CD4-positive, alpha-beta memory T cell (primary cell): Measurements from ENCODE around the gene GUCA2A. TPM values are rescaled to one million over a fixed set of nuclear protein-coding genes. Genes with fewer than 3 reads are reported as not detected.

ENCODE experiments used
- CTCF ChIA-PET: fragments of 350-600 bp; sonication (Branson Sonifier 250); formaldehyde crosslinking; loops from one replicate; lab custom pipeline; 2021; ENCODE audit warnings: inconsistent platforms; ENCODE audit not compliant: partially characterized antibody; lab: Charles Lee
- POLR2A ChIA-PET: fragments of 350-600 bp; sonication (Branson Sonifier 250); formaldehyde crosslinking; loops from one replicate; lab custom pipeline; 2021; ENCODE audit not compliant: partially characterized antibody; lab: Charles Lee
- DNase-seq, 5 donors: peaks; one replicate each; pipeline versions ENCODE4 v3.0.0 to v3.0.0-alpha.2; 2020 to 2022; ENCODE audit warnings: mixed read lengths in 1 of 5
- H3K27ac ChIP-seq: one replicate; pipeline ENCODE4 v1.7.0; 2013; ENCODE audit warnings: low read depth, low read length
- H3K27me3 ChIP-seq: 2 replicates; pipeline ENCODE4 v1.7.0; 2013; ENCODE audit warnings: mild to moderate bottlenecking, low read length, moderate library complexity; ENCODE audit not compliant: insufficient read depth
- H3K36me3 ChIP-seq: 2 replicates; pipeline ENCODE4 v1.7.0; 2013; ENCODE audit warnings: mild to moderate bottlenecking, low read length, moderate library complexity; ENCODE audit not compliant: insufficient read depth
- H3K4me1 ChIP-seq: 2 replicates; pipeline ENCODE4 v1.7.0; 2013; ENCODE audit warnings: mild to moderate bottlenecking, low read length, moderate library complexity; ENCODE audit not compliant: insufficient read depth
- H3K4me3 ChIP-seq, 2 donors: one replicate each; pipeline ENCODE4 v1.7.0; 2013; ENCODE audit warnings: low read length in 2 of 2, mild to moderate bottlenecking in 1 of 2
- H3K9me3 ChIP-seq, 2 donors: one replicate each; pipeline ENCODE4 v1.7.0; 2013; ENCODE audit warnings: low read length in 2 of 2, control low read depth in 1 of 2; ENCODE audit not compliant: control insufficient read depth in 1 of 2
- H3K27ac Mint-ChIP-seq, 7 donors: one replicate each; pipeline ENCODE4 v1.8.0; 2020 to 2021; ENCODE audit warnings: mixed read lengths in 7 of 7, mild to moderate bottlenecking in 6 of 7, inconsistent platforms in 3 of 7, moderate library complexity in 3 of 7
- H3K27me3 Mint-ChIP-seq, 2 donors: one replicate each; pipeline ENCODE4 v1.8.0; 2020 to 2021; ENCODE audit warnings: mixed read lengths in 2 of 2
- H3K36me3 Mint-ChIP-seq, 2 donors: one replicate each; pipeline ENCODE4 v1.8.0; 2020 to 2021; ENCODE audit warnings: mixed read lengths in 2 of 2, inconsistent platforms in 1 of 2, mild to moderate bottlenecking in 1 of 2
- H3K4me1 Mint-ChIP-seq, 4 donors: one replicate each; pipeline ENCODE4 v1.8.0; 2020 to 2021; ENCODE audit warnings: mixed read lengths in 4 of 4, mild to moderate bottlenecking in 1 of 4
- H3K4me3 Mint-ChIP-seq, 8 donors: one replicate each; pipeline ENCODE4 v1.8.0; 2020 to 2021; ENCODE audit warnings: mixed read lengths in 8 of 8, mild to moderate bottlenecking in 7 of 8, moderate library complexity in 6 of 8, inconsistent platforms in 3 of 8
- H3K9me3 Mint-ChIP-seq, 8 donors: one replicate each; pipeline ENCODE4 v1.8.0; 2020 to 2021; ENCODE audit warnings: mixed read lengths in 8 of 8, mild to moderate bottlenecking in 5 of 8, inconsistent platforms in 3 of 8, moderate library complexity in 1 of 8
- intact Hi-C: fragments of 100-400 bp; cut with micrococcal nuclease; formaldehyde crosslinking; loops from one replicate; pipeline ENCODE4 v1.15.1; 2023
- polyA plus RNA-seq, 2 donors: library from polyadenylated mRNA; unstranded; fragments of 300-500 nt; fragmentation: Illumina TruSeq; gene quantifications; one replicate each; pipeline ENCODE4 v1.2.3, GENCODE V29; 2021
- total RNA-seq, 2 experiments: library from RNA; stranded (reverse); gene quantifications; one replicate each; pipeline ENCODE4 v1.2.3, GENCODE V29; 2021

GUCA2A gene
- total and polyA plus RNA-seq, 4 experiments from 2014 or later = not detected

DNA sequence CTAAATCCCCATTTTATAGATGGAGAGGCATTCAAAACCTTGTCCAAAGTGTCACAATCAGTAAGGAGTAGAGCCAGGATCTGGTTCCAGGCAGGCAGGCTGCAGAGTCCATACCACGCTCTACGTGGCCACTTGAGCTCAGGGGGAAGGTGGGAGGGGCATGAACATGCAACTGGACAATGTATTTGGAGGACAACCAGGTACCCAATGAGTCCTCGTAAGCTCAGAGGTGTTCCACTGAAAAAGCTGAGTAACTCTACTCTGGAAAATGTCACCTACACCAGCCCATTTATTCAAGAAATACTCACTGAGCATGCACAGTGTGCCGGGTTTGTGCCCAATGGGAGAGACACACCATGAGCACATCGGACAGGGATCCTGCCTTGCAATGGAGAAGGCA lies 22.6 kb downstream of the GUCA2A start:
- no peak for DNase-seq
- Mint-ChIP-seq H3K36me3 (no peaks in the 10 kb centered on the region), H3K27me3 (peaks cover 11 to 14% of the 10 kb centered on the region in 2 donors), H3K4me1 (peaks cover 2 to 7% (median 3%) of the 10 kb centered on the region in 4 donors), H3K9me3 (no peaks in the 10 kb centered on the region), H3K27ac (peak overlapping the region in 1 of 7 donors; percentile 80), H3K4me3 (no peak overlapping the region)
- peaks cover 7% of the 10 kb centered on the region for H3K27me3 ChIP-seq
- CTCF ChIA-PET = interaction anchor here (2.4 kb wide), 1 partner anchor 32 kb away, joined by 6 read pairs; no protein-coding TSS in a partner anchor
- H3K27ac ChIP-seq = no peak overlapping the region
- POLR2A ChIA-PET = no interaction called here
- no peak overlapping the region for H3K4me3 ChIP-seq
- H3K36me3 ChIP-seq = no peaks in the 10 kb centered on the region
- no peaks in the 10 kb centered on the region for H3K4me1 ChIP-seq
- no peaks in the 10 kb centered on the region for H3K9me3 ChIP-seq
- intact Hi-C loops = loop anchor here (10.0 kb wide), 1 partner anchor 773 kb away; no protein-coding TSS in a partner anchor

DNA sequence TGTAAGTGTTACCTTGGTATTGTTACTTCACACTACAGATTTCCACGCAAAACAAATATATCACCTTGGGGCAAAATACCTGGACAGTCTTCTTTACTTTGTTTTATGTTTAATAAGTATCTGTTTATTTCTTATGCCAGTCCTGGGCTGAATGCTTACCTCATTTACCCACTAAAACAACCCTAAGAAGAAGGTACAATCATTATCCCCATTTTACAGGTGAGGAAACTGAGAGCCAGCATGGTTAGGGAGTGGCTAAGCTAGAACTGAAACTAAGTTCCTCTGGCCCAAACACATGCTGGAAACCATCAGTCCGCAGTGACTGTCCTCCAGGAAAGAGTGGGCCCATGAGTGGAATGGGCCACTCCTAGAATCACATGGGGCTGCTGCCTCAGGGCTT lies 24.4 kb downstream of the GUCA2A start:
- no peaks in the 10 kb centered on the region for H3K9me3 Mint-ChIP-seq
- no peak for DNase-seq
- Histone ChIP-seq H3K4me1 (no peaks in the 10 kb centered on the region), H3K9me3 (no peaks in the 10 kb centered on the region), H3K36me3 (no peaks in the 10 kb centered on the region), H3K4me3 (no peak overlapping the region), H3K27me3 (peaks cover 7% of the 10 kb centered on the region), H3K27ac (no peak overlapping the region)
- H3K36me3 Mint-ChIP-seq = no peaks in the 10 kb centered on the region
- intact Hi-C loops = loop anchor here (10.0 kb wide), 1 partner anchor 775 kb away; no protein-coding TSS in a partner anchor
- CTCF ChIA-PET = no interaction called here
- POLR2A ChIA-PET = no interaction called here
- H3K4me1 Mint-ChIP-seq = peaks cover 2 to 7% (median 3%) of the 10 kb centered on the region in 4 donors
- H3K4me3 Mint-ChIP-seq = no peak overlapping the region
- no peak overlapping the region for H3K27ac Mint-ChIP-seq
- H3K27me3 Mint-ChIP-seq = peaks cover 11 to 17% of the 10 kb centered on the region in 2 donors

DNA sequence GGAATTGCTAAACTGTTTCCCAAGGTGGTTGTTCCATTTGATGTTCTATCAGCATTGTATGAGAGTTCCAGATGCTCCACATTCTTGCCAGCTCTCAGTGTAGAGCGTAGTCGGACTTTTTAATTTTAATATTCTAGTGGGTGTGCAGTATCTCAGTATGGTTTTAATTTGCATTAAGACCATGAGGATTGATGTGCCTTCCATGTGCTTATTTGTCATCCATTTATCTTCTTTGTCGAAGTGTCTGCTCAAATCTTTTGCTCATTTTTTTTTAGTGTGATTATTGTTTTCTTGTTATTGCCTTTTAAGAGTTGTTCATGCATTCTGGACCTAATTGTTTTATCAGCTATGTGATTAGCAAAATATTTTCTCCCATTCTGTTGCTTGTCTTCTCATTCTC lies 25.1 kb downstream of the GUCA2A start:
- no peak overlapping the region for H3K27ac ChIP-seq
- Mint-ChIP-seq H3K36me3 (no peaks in the 10 kb centered on the region), H3K27me3 (peaks cover 8 to 17% of the 10 kb centered on the region in 2 donors), H3K9me3 (no peaks in the 10 kb centered on the region), H3K4me3 (no peak overlapping the region), H3K4me1 (peaks cover 2 to 7% (median 3%) of the 10 kb centered on the region in 4 donors), H3K27ac (no peak overlapping the region)
- no peak overlapping the region for H3K4me3 ChIP-seq
- H3K27me3 ChIP-seq = peaks cover 7% of the 10 kb centered on the region
- H3K36me3 ChIP-seq = no peaks in the 10 kb centered on the region
- no peaks in the 10 kb centered on the region for H3K9me3 ChIP-seq
- no peak for DNase-seq
- CTCF ChIA-PET = no interaction called here
- POLR2A ChIA-PET = no interaction called here
- intact Hi-C loops = no loop called here
- H3K4me1 ChIP-seq = no peaks in the 10 kb centered on the region

- Histone ChIP-seq H3K4me1 (no peaks in the 10 kb centered on the region), H3K36me3 (no peaks in the 10 kb centered on the region), H3K9me3 (no peaks in the 10 kb centered on the region), H3K27me3 (peaks cover 7% of the 10 kb centered on the region), H3K4me3 (no peak overlapping the region), H3K27ac (no peak overlapping the region)
- DNase-seq = no peak
- H3K27me3 Mint-ChIP-seq = peaks cover 8 to 16% of the 10 kb centered on the region in 2 donors
- intact Hi-C loops = no loop called here
- H3K9me3 Mint-ChIP-seq = no peaks in the 10 kb centered on the region
- H3K4me1 Mint-ChIP-seq = peaks cover 2 to 7% (median 3%) of the 10 kb centered on the region in 4 donors
- POLR2A ChIA-PET = no interaction called here
- H3K36me3 Mint-ChIP-seq = no peaks in the 10 kb centered on the region
- H3K4me3 Mint-ChIP-seq = no peak overlapping the region
- H3K27ac Mint-ChIP-seq = no peak overlapping the region
- CTCF ChIA-PET = no interaction called here
Measured at GRCh38 chr1:42138586-42138985, 26.0 kb downstream of the GUCA2A start.

GRCh38 chr1:42137766-42138165 lies 26.8 kb downstream of the GUCA2A start:
- H3K36me3 Mint-ChIP-seq = no peaks in the 10 kb centered on the region
- H3K9me3 ChIP-seq = no peaks in the 10 kb centered on the region
- H3K36me3 ChIP-seq = no peaks in the 10 kb centered on the region
- H3K27ac ChIP-seq = no peak overlapping the region
- no peak overlapping the region for H3K4me3 Mint-ChIP-seq
- no peaks in the 10 kb centered on the region for H3K4me1 ChIP-seq
- CTCF ChIA-PET = interaction anchor here (1.0 kb wide), 1 partner anchor 36 kb away, joined by 3 read pairs; no protein-coding TSS in a partner anchor
- no peaks in the 10 kb centered on the region for H3K9me3 Mint-ChIP-seq
- H3K27me3 Mint-ChIP-seq = peaks cover 7 to 12% of the 10 kb centered on the region in 2 donors
- intact Hi-C loops = no loop called here
- no peak overlapping the region for H3K4me3 ChIP-seq
- H3K27ac Mint-ChIP-seq = no peak overlapping the region
- H3K27me3 ChIP-seq = peaks cover 7% of the 10 kb centered on the region
- no peak for DNase-seq
- peaks cover 0 to 2% (median 0%) of the 10 kb centered on the region in 4 donors for H3K4me1 Mint-ChIP-seq
- POLR2A ChIA-PET = no interaction called here

GRCh38 chr1:42136466-42136865 lies 28.1 kb downstream of the GUCA2A start:
- no peaks in the 10 kb centered on the region for H3K9me3 ChIP-seq
- Mint-ChIP-seq H3K36me3 (no peaks in the 10 kb centered on the region), H3K27me3 (peaks cover 3 to 6% of the 10 kb centered on the region in 2 donors), H3K9me3 (no peaks in the 10 kb centered on the region), H3K4me1 (no peaks in the 10 kb centered on the region), H3K27ac (peak overlapping the region in 1 of 7 donors; percentile 39), H3K4me3 (no peak overlapping the region)
- no peak overlapping the region for H3K27ac ChIP-seq
- H3K36me3 ChIP-seq = no peaks in the 10 kb centered on the region
- H3K4me3 ChIP-seq = no peak overlapping the region
- intact Hi-C loops = no loop called here
- DNase-seq = no peak
- ChIA-PET POLR2A (no interaction called here), CTCF (interaction anchor here (1.5 kb wide), 1 partner anchor 11 kb away, joined by 5 read pairs; no protein-coding TSS in a partner anchor)
- H3K4me1 ChIP-seq = no peaks in the 10 kb centered on the region
- H3K27me3 ChIP-seq = peaks cover 7% of the 10 kb centered on the region

DNA sequence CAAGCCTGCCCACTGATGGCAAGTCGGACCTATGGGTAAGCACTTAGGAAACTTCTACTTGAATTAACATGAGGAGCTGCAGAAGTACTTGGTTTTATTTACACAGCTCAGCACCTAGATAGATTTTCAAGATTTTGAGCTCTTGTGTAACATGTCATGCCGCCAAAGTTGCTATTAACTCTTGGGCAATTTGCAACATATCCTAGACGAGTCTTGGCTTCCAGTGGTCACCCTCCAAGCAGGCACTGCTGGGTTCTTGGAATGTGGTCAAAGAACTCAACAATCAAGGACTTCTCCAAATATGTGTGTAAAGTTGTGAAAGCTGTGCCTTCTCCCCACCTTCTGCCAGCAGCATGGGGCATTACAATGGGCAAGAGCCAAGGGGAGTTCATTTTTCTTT lies 29.1 kb downstream of the GUCA2A start:
- intact Hi-C loops = no loop called here
- Histone ChIP-seq H3K4me1 (no peaks in the 10 kb centered on the region), H3K27me3 (peaks cover 7% of the 10 kb centered on the region), H3K36me3 (no peaks in the 10 kb centered on the region), H3K27ac (no peak overlapping the region), H3K9me3 (no peaks in the 10 kb centered on the region), H3K4me3 (no peak overlapping the region)
- ChIA-PET CTCF (interaction anchor here (1.5 kb wide), 1 partner anchor 12 kb away, joined by 5 read pairs; no protein-coding TSS in a partner anchor), POLR2A (no interaction called here)
- Mint-ChIP-seq H3K4me1 (no peaks in the 10 kb centered on the region), H3K27me3 (peaks cover 3% of the 10 kb centered on the region in 2 donors), H3K36me3 (no peaks in the 10 kb centered on the region), H3K27ac (no peak overlapping the region), H3K9me3 (no peaks in the 10 kb centered on the region), H3K4me3 (no peak overlapping the region)
- DNase-seq = no peak
